A549 (cell line): ENCODE results near the gene UBAC2. TPM values are rescaled to one million over a fixed set of nuclear protein-coding genes. Genes with fewer than 3 reads are reported as not detected.

Experiments
- ATAC-seq, 2 experiments: fragments of 200-7000 bp in 1 of 2; fragments of >200 bp in 1 of 2; cut with Nextera tagmentation in 1 of 2; cut with Tn5 transposase in 1 of 2; 3 replicates each; pipeline versions ENCODE4 v1.8.0 to v1.9.1; 2018 to 2020; ENCODE audit warnings: mild to moderate bottlenecking in 1 of 2, moderate library complexity in 1 of 2
- CTCF ChIA-PET: fragments of 300-600 bp; sonication (Branson Sonifier 250); formaldehyde crosslinking; extraction: SDS; loops from one replicate; lab custom pipeline; 2021; ENCODE audit warnings: antibody characterized with exemption, inconsistent platforms; lab: Yijun Ruan, JAX
- POLR2A ChIA-PET: fragments of 350-600 bp; formaldehyde crosslinking; extraction: SDS; loops from one replicate; lab custom pipeline; 2021; ENCODE audit warnings: antibody characterized with exemption, inconsistent platforms; lab: Yijun Ruan, JAX
- DNase-seq, 2 experiments: peaks; one replicate each; pipeline versions ENCODE4 v3.0.0 to v3.0.0-alpha.2; 2011 to 2016; ENCODE audit warnings: low read depth in 1 of 2, low spot score in 1 of 2
- FAIRE-seq: peaks from 2 replicates; lab custom pipeline; 2011; peaks lifted over from hg19 to GRCh38; lab: Jason Lieb, UNC
- H3K27ac ChIP-seq, 2 experiments: fragments of >200 bp; sonication (Bioruptor Twin); formaldehyde crosslinking; 3 replicates each; pipeline ENCODE4 v1.5.1; 2016 to 2017
- H3K4me1 ChIP-seq: fragments of >200 bp; sonication (Bioruptor Twin); formaldehyde crosslinking; 3 replicates; pipeline ENCODE4 v1.6.1; 2016
- H3K4me2 ChIP-seq: fragments of >200 bp; sonication (Bioruptor Twin); formaldehyde crosslinking; 3 replicates; pipeline ENCODE4 v1.6.1; 2016
- H3K4me3 ChIP-seq: fragments of >200 bp; sonication (Bioruptor Twin); formaldehyde crosslinking; 3 replicates; pipeline ENCODE4 v1.5.1; 2016
- H3K9me3 ChIP-seq: fragments of >200 bp; sonication (Bioruptor Twin); formaldehyde crosslinking; 3 replicates; pipeline ENCODE4 v1.6.1; 2016
- BCL3 ChIP-seq: fragments of >200 bp; sonication (Bioruptor Twin); formaldehyde crosslinking; IDR thresholded peaks from 3 replicates; pipeline ENCODE4 v1.6.1; 2016
- BHLHE40 ChIP-seq: IDR thresholded peaks from 2 replicates; pipeline ENCODE4 v1.6.1; 2012; ENCODE audit warnings: low read depth, low read length, inconsistent platforms
- CBX8 ChIP-seq: fragments of 200-600 bp; sonication (generic); IDR thresholded peaks from 2 replicates; pipeline ENCODE4 v1.6.1; 2016
- CHD4 ChIP-seq: fragments of 200-600 bp; sonication (generic); IDR thresholded peaks from 2 replicates; pipeline ENCODE4 v1.6.1; 2016; ENCODE audit warnings: antibody characterized with exemption, mild to moderate bottlenecking, borderline replicate concordance
- E2F6 ChIP-seq: IDR thresholded peaks from 2 replicates; pipeline ENCODE4 v1.6.1; 2012; ENCODE audit warnings: low read depth, borderline replicate concordance
- EHMT2 ChIP-seq: fragments of 200-600 bp; sonication (generic); IDR thresholded peaks from 2 replicates; pipeline ENCODE4 v1.6.1; 2016; ENCODE audit warnings: antibody characterized with exemption, low read depth, mild to moderate bottlenecking, moderate library complexity
- FOSL2 ChIP-seq, 2 experiments: fragments of 450-650 bp in 1 of 2; fragments of >200 bp in 1 of 2; sonication (Bioruptor Twin) in 1 of 2; formaldehyde crosslinking; IDR thresholded peaks; 2 replicates each; pipeline versions ENCODE4 v1.5.0 to v1.6.1; 2016 to 2020; ENCODE audit warnings: mild to moderate bottlenecking in 1 of 2, moderate library complexity in 1 of 2
- HES2 ChIP-seq: fragments of >200 bp; sonication (Bioruptor Twin); formaldehyde crosslinking; IDR thresholded peaks from 2 replicates; pipeline ENCODE4 v1.6.1; 2016
- HEYL ChIP-seq: fragments of 250-450 bp; sonication (Bioruptor Pico); IDR thresholded peaks from 2 replicates; pipeline ENCODE4 v1.8.0; 2021; ENCODE audit warnings: mild to moderate bottlenecking, moderate library complexity
- HOXA7 ChIP-seq: fragments of 250-450 bp; sonication (Bioruptor Pico); IDR thresholded peaks from 2 replicates; pipeline ENCODE4 v1.5.0; 2020; ENCODE audit warnings: mild to moderate bottlenecking, moderate library complexity
- JUNB ChIP-seq: fragments of >200 bp; sonication (Bioruptor Twin); formaldehyde crosslinking; IDR thresholded peaks from 2 replicates; pipeline ENCODE4 v1.6.1; 2016
- KDM1A ChIP-seq: fragments of 200-600 bp; sonication (generic); IDR thresholded peaks from 2 replicates; pipeline ENCODE4 v1.6.1; 2016; ENCODE audit warnings: low read depth, mild to moderate bottlenecking
- KDM5A ChIP-seq: fragments of 200-600 bp; sonication (generic); IDR thresholded peaks from 2 replicates; pipeline ENCODE4 v1.6.1; 2016; ENCODE audit warnings: antibody characterized with exemption, mild to moderate bottlenecking
- MAX ChIP-seq: IDR thresholded peaks from 2 replicates; pipeline ENCODE4 v1.6.1; 2012
- PBX3 ChIP-seq: IDR thresholded peaks from 2 replicates; pipeline ENCODE4 v1.6.1; 2012
- POLR2A ChIP-seq: IDR thresholded peaks from 2 replicates; pipeline ENCODE4 v1.6.1; 2012; ENCODE audit warnings: mild to moderate bottlenecking, low read length
- POLR2AphosphoS2 ChIP-seq: conservative IDR thresholded peaks from 2 replicates; pipeline ENCODE4 v1.6.1; 2012; ENCODE audit warnings: low read length, improper control_type of control experiment, inconsistent platforms
- RAD21 ChIP-seq, 2 experiments: fragments of >200 bp in 1 of 2; sonication (Bioruptor Twin) in 1 of 2; formaldehyde crosslinking in 1 of 2; IDR thresholded peaks in 1 of 2; conservative IDR thresholded peaks in 1 of 2; 2 replicates in 1 of 2; 3 replicates in 1 of 2; pipeline ENCODE4 v1.6.1; 2012 to 2018; ENCODE audit warnings: inconsistent platforms in 1 of 2
- RARB ChIP-seq: fragments of 250-450 bp; sonication (Bioruptor Pico); IDR thresholded peaks from 2 replicates; pipeline ENCODE4 v1.8.0; 2021; ENCODE audit warnings: mild to moderate bottlenecking, moderate library complexity
- REST ChIP-seq: fragments of 200-600 bp; sonication (generic); IDR thresholded peaks from 2 replicates; pipeline ENCODE4 v1.6.1; 2016; ENCODE audit warnings: antibody characterized with exemption, mild to moderate bottlenecking, moderate library complexity
- RFX5 ChIP-seq: fragments of 450-650 bp; IDR thresholded peaks from 2 replicates; pipeline ENCODE4 v1.7.1; 2014; ENCODE audit warnings: antibody characterized with exemption, mild to moderate bottlenecking, moderate library complexity
- SREBF2 ChIP-seq: fragments of 450-650 bp; IDR thresholded peaks from 2 replicates; pipeline ENCODE4 v1.6.1; 2014; ENCODE audit warnings: mild to moderate bottlenecking, moderate library complexity
- TFCP2L1 ChIP-seq: fragments of 250-450 bp; sonication (Bioruptor Pico); IDR thresholded peaks from 2 replicates; pipeline ENCODE4 v1.5.0; 2021; ENCODE audit warnings: mild to moderate bottlenecking
- TP53 ChIP-seq: fragments of 250-450 bp; sonication (Bioruptor Pico); IDR thresholded peaks from 2 replicates; pipeline ENCODE4 v1.5.0; 2021; ENCODE audit warnings: mild to moderate bottlenecking, moderate library complexity
- ZC3H11A ChIP-seq: fragments of 450-650 bp; IDR thresholded peaks from 2 replicates; pipeline ENCODE4 v1.6.1; 2014; ENCODE audit warnings: antibody characterized with exemption, mild to moderate bottlenecking
- ZSCAN20 ChIP-seq: fragments of 250-450 bp; sonication (Bioruptor Pico); IDR thresholded peaks from 2 replicates; pipeline ENCODE4 v1.8.0; 2022; ENCODE audit warnings: mild to moderate bottlenecking, moderate library complexity
- WGBS: methylation state at CpG from one replicate; pipeline ENCODE4 v1.1.6; 2017; ENCODE audit errors: missing lambda C conversion rate; 5-methylcytosine and 5-hydroxymethylcytosine counted together
- polyA plus RNA-seq, 4 experiments: library from polyadenylated mRNA; depleted of rRNA in 3 of 4; stranded (reverse); fragments of >200 nt; fragmentation: RNase III in 1 of 4; extraction: RNeasy Plus Mini Kit Qiagen cat#74134 plus additional on column Dnase treatment in 1 of 4; gene quantifications; 2 replicates in 3 of 4; 3 replicates in 1 of 4; pipeline ENCODE4 v1.2.3, GENCODE V29; 2011 to 2017

The UBAC2 gene
- polyA plus RNA-seq, 2 of the 4 experiments (the other 2 are of a cell fraction) = 61.6 to 103 TPM

GRCh38 chr13:99356262-99357091, 155.8 kb downstream of the UBAC2 start (continued):
- TF ChIP-seq BCL3 (no peak), EHMT2 (no peak), POLR2A (no peak), CHD4 (no peak), MAX (no peak), HES2 (no peak), RAD21 (conservative IDR thresholded peaks at IDR 0.05 in 1 of 2, IDR thresholded peaks at IDR 0.05 in 1 of 2) (no peak), BHLHE40 (no peak)

GRCh38 chr13:99357131-99357596, 156.5 kb downstream of the UBAC2 start:
- ChIA-PET CTCF (no interaction called here), POLR2A (no interaction called here)
- H3K4me1 ChIP-seq = no peaks in the 10 kb centered on the region
- DNase-seq (no peak), ATAC-seq (no peak), FAIRE-seq (no peak)
- WGBS = 88% methylated on average over 8 of the region's 8 CpGs
- H3K27ac ChIP-seq = no peak overlapping the region
- no peak overlapping the region for H3K4me2 ChIP-seq
- H3K9me3 ChIP-seq = no peaks in the 10 kb centered on the region
- TF ChIP-seq POLR2AphosphoS2 (no peak), CBX8 (no peak), RFX5 (no peak), HEYL (CRISPR knock-in tag) (no peak), SREBF2 (no peak), JUNB (no peak), TFCP2L1 (no peak), FOSL2 (IDR thresholded peaks at IDR 0.05) (no peak), FOSL2 (CRISPR knock-in tag; IDR thresholded peaks at IDR 0.05) (no peak), REST (no peak), ZC3H11A (no peak), PBX3 (no peak), RARB (no peak), E2F6 (no peak), KDM1A (no peak), HOXA7 (no peak), KDM5A (no peak), ZSCAN20 (CRISPR knock-in tag) (no peak), HES2 (no peak), TP53 (CRISPR knock-in tag) (no peak)
- no peak overlapping the region for H3K4me3 ChIP-seq
